NCI-H2107 treated with DMSO at 0.1 percent for 48 hours (cell line): Measurements from ENCODE around the gene MTHFR.

Experiments
- DNase-seq: peaks from one replicate; lab custom pipeline; 2025; ENCODE audit not compliant: unreplicated experiment; lab: John Stamatoyannopoulos, UW

MTHFR gene

GRCh38 chr1:11736746-11737639 lies 68.8 kb downstream of the MTHFR start:
- DNase-seq, result no peak

GRCh38 chr1:11735854-11736745 lies 69.7 kb downstream of the MTHFR start, which contains the start of gene AGTRAP:
AGTRAP (plus strand) TSS chr1:11736136; CDS start chr1:11736209, 73 bp downstream.
- DNase-seq, result peak; percentile 47
